Ishikawa (cell line): Measurements from ENCODE around the gene SLC39A10.

ENCODE experiments used
- CEBPB ChIP-seq: IDR thresholded peaks from 2 replicates; pipeline ENCODE4 v1.6.1; 2012
- TF ChIP-seq, protein P1 (sequence below): IDR thresholded peaks from 2 replicates; pipeline ENCODE4 v1.6.1; 2012

DNA sequence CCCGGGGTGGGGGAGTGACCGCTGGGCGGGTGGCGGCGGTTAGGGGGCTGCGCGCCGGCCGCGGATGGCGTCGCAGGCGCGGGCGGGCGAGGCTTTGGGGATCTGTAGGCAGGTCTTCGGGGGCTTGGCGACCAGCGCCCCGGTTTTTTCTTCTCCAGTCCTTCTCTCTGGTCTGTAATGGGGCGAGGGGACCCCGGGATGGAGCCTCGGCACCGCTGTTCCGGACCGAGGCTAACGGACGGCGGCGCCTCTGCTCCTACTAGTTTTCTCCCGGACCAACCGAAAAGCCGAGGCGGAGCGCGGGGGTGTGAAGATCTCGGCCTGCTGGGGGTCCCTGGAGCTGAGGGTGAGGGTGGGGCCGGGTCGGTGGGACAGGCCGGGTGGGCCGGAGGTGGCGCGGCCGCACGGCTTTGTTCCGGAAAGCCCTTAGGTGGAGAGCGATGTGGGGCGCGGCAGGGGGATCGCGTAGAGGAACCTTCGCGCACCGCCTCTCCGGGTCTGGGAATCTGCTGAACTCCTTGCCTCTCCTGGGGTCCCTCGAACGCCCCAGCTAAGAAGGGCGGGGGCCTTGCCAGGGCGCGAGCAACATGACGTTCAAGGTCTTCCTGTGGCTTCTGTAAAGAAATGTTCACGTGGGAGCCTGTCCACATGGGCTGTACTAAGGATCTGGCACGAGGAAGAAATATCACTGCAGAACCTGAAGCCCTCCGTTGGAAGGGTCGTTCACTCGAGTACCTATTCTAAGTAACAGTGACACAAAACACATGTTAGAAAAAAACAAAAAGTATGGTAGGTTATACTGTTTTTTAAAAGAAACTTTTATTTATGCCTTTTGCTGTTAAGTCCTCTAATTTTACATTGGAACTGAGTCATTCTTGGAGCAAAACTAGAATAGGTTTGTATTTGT, 861 bp downstream of the SLC39A10 start:
- TF ChIP-seq, protein P1, sequence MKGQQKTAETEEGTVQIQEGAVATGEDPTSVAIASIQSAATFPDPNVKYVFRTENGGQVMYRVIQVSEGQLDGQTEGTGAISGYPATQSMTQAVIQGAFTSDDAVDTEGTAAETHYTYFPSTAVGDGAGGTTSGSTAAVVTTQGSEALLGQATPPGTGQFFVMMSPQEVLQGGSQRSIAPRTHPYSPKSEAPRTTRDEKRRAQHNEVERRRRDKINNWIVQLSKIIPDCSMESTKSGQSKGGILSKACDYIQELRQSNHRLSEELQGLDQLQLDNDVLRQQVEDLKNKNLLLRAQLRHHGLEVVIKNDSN, result peak; percentile 87
- no peak; the same call in 1 of the 2 replicates for TF ChIP-seq CEBPB
